HG03439 (cell line): ENCODE measurements around the gene ATP5ME.
"Not testable (repeated sequence)": the region's sequence is repeated elsewhere in the genome, so short reads cannot be mapped to it uniquely, and the experiment has no call there.

Experiments used
- ATAC-seq: cut with Tn5 transposase; IDR thresholded peaks from one replicate; pipeline ENCODE4 v1.9.1; 2021; ENCODE audit warnings: mild to moderate bottlenecking, moderate library complexity; ENCODE audit not compliant: unreplicated experiment

The ATP5ME gene

GRCh38 chr4:705278-706082, 31.4 kb upstream of the ATP5ME start, which contains the start of gene PCGF3:
Gene PCGF3, plus strand, starts transcription at chr4:705832. Its CDS starts 27,849 bp downstream, at chr4:733681.
- peak; percentile 89 for ATAC-seq

- no peak for ATAC-seq
These were observed 30.8 kb upstream of the ATP5ME start for GRCh38 chr4:704971-705277.

- no peak for ATAC-seq
These were observed 30.3 kb upstream of the ATP5ME start for GRCh38 chr4:704198-704891.

GRCh38 chr4:703336-704197, 29.5 kb upstream of the ATP5ME start:
- no peak for ATAC-seq

- no peak for ATAC-seq
These were observed 28.6 kb upstream of the ATP5ME start for GRCh38 chr4:702618-703048.

GRCh38 chr4:700587-701264, 26.6 kb upstream of the ATP5ME start:
- no peak for ATAC-seq

- ATAC-seq: no peak
These were observed 25.9 kb upstream of the ATP5ME start for GRCh38 chr4:699816-700580.

- ATAC-seq: not testable (repeated sequence)
These were observed 20.4 kb upstream of the ATP5ME start for GRCh38 chr4:694341-694940.

GRCh38 chr4:692771-693554, 18.9 kb upstream of the ATP5ME start:
- no peak for ATAC-seq

- no peak for ATAC-seq
These were observed 15.6 kb upstream of the ATP5ME start for GRCh38 chr4:689723-690122.

GRCh38 chr4:688854-689681, 15.0 kb upstream of the ATP5ME start, which contains the start of gene SLC49A3:
Gene SLC49A3, minus strand, starts transcription at chr4:689151. Its CDS starts 24 bp downstream, at chr4:689127.
- ATAC-seq: no peak

- ATAC-seq: no peak
These were observed 14.1 kb upstream of the ATP5ME start for GRCh38 chr4:687971-688853.

- no peak for ATAC-seq
These were observed 13.2 kb upstream of the ATP5ME start for GRCh38 chr4:687048-687970.

GRCh38 chr4:686413-687040, 12.5 kb upstream of the ATP5ME start:
- ATAC-seq: no peak

- ATAC-seq: no peak
These were observed 11.8 kb upstream of the ATP5ME start for GRCh38 chr4:685679-686412.
